GM06990 (cell line): ENCODE results near the gene DGKB.

Experiments used
- DNase-seq: peaks from one replicate; pipeline ENCODE4 v3.0.0-alpha.2; 2011; ENCODE audit not compliant: insufficient read length; ENCODE audit errors: extremely low read depth
- H3K27me3 ChIP-seq: replicated peaks from 2 replicates; pipeline ENCODE4 v1.6.0; 2011; ENCODE audit warnings: low read length; ENCODE audit not compliant: control insufficient read depth, insufficient read depth
- H3K36me3 ChIP-seq: 2 replicates; pipeline ENCODE4 v1.5.1; 2011; ENCODE audit warnings: low read length; ENCODE audit not compliant: control insufficient read depth, insufficient read depth
- H3K4me3 ChIP-seq: replicated peaks from 2 replicates; pipeline ENCODE4 v1.5.1; 2011; ENCODE audit warnings: low read depth, mild to moderate bottlenecking, control low read depth, low read length
- TF ChIP-seq, protein P1 (sequence below): IDR thresholded peaks from 2 replicates; pipeline ENCODE4 v1.5.1; 2011; ENCODE audit warnings: low read length, control low read depth, mild to moderate bottlenecking, inconsistent platforms; ENCODE audit not compliant: insufficient read depth, poor library complexity, severe bottlenecking

Gene DGKB

GRCh38 chr7:14777806-14778205, 124.7 kb downstream of the DGKB start:
- TF ChIP-seq, protein P1, sequence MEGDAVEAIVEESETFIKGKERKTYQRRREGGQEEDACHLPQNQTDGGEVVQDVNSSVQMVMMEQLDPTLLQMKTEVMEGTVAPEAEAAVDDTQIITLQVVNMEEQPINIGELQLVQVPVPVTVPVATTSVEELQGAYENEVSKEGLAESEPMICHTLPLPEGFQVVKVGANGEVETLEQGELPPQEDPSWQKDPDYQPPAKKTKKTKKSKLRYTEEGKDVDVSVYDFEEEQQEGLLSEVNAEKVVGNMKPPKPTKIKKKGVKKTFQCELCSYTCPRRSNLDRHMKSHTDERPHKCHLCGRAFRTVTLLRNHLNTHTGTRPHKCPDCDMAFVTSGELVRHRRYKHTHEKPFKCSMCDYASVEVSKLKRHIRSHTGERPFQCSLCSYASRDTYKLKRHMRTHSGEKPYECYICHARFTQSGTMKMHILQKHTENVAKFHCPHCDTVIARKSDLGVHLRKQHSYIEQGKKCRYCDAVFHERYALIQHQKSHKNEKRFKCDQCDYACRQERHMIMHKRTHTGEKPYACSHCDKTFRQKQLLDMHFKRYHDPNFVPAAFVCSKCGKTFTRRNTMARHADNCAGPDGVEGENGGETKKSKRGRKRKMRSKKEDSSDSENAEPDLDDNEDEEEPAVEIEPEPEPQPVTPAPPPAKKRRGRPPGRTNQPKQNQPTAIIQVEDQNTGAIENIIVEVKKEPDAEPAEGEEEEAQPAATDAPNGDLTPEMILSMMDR: no peak
- no peaks in the 10 kb centered on the region for H3K36me3 ChIP-seq
- no peak for DNase-seq
- no peaks in the 10 kb centered on the region for H3K27me3 ChIP-seq
- no peak overlapping the region for H3K4me3 ChIP-seq

DNA sequence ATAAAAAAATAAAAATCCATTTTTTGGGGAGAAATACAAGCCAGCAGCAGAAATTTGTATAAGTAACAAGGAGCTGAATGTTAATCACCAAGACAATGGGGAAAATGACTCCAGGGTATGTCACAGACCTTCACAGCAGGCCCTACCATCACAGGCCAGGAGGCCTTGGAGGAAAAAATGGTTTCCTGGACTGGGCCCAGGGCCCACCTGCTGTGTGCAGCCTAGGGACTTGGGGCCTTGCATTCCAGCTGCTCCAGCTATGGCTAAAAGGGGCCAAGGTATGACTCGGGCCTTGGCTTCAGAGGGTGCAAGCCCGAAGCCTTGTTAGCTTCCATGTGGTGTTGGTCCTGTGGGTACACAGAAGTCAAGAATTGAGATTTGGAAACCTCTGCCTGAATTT, 126.3 kb downstream of the DGKB start:
- TF ChIP-seq, protein P1: no peak
- no peak overlapping the region for H3K4me3 ChIP-seq
- no peaks in the 10 kb centered on the region for H3K27me3 ChIP-seq
- DNase-seq: no peak
- no peaks in the 10 kb centered on the region for H3K36me3 ChIP-seq

DNA sequence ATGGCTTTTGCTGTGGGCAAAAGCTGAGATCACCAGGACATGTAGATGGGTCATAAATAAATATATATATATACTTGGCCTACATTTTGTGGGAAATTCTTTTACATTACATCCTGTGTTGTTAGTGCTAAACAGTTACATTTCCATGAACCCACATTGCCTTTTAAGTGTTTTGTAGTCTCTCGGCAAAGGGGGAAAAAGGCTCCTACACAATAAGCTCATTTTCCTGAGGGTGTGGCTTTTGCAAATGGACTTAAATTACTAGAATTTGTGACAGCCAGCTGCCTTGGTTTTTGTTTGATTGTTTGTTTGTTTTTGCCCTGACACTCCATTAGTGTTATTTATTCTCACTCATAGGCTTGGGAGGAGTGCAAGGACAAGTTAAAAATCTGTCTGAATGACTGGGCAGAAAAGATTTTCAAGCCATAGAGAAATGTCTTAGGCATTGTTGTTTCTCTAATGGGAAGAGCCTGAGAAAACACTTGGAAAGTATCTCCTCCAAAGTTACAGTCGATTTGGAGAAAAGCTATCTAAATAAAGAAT, 128.8 kb downstream of the DGKB start:
- no peak for DNase-seq
- TF ChIP-seq, protein P1: no peak
- Histone ChIP-seq H3K4me3 (no peak overlapping the region), H3K36me3 (no peaks in the 10 kb centered on the region), H3K27me3 (no peaks in the 10 kb centered on the region)

DNA sequence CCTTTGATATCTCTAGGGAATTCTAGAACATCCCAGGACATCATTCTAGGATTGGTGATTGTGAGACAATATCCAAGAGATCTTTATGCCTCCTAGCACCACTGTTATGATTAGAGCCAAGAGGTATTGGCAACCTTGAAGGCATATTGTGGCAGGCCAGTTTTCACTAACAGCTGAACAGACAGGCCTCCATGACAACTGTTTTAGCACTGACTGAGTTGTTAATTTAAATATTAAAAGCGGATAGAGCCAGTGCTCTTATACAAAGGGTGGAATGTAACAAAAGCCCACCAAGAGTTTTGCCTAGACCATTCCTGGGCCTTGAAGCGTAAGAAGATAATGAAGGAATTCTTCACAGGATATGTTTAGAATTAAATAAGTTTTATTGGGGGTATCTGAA, 131.9 kb downstream of the DGKB start:
- TF ChIP-seq, protein P1: no peak
- Histone ChIP-seq H3K4me3 (no peak overlapping the region), H3K36me3 (no peaks in the 10 kb centered on the region), H3K27me3 (no peaks in the 10 kb centered on the region)
- no peak for DNase-seq

DNA sequence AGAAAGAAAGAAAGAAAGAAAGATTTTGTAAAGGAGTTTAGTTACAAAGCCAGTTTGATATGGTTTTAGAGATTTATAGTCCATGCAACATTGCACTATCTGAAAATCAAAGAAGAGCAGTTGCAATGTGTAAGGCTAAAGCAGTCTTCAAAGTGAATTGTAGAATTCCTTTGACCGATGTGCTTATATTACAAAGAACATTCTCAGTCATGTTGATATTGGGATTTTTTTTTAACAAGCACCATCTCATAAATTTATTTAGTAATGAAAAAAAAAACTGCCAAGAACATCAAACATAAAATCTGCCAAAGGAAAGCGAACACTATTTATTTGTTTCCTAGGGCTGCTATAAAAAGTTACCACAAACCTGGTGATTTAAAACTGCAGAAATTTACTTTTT, 133.3 kb downstream of the DGKB start:
- TF ChIP-seq, protein P1: no peak
- no peaks in the 10 kb centered on the region for H3K36me3 ChIP-seq
- H3K4me3 ChIP-seq: no peak overlapping the region
- no peak for DNase-seq
- H3K27me3 ChIP-seq: no peaks in the 10 kb centered on the region
